ENCODE data around the gene TMEM86A. TPM values are rescaled to one million over a fixed set of nuclear protein-coding genes. Genes with fewer than 3 reads are reported as not detected.

The TMEM86A gene
- 1.4 and 1.6 TPM in 2 replicates for total RNA-seq

GRCh38 chr11:18698341-18699268 lies at the start of gene TMEM86A:
Gene TMEM86A, plus strand, starts transcription at chr11:18698779. Its CDS starts 108 bp downstream, at chr11:18698887.

GRCh38 chr11:18726040-18726439 lies 27.5 kb downstream of the TMEM86A start, which contains the start of gene IGSF22:
Gene IGSF22, minus strand, starts transcription at chr11:18726188. Its CDS starts 1,952 bp downstream, at chr11:18724236.

Other genes with a start within 250 kb of the TMEM86A start
- not detected in 2 replicates for gene LDHAL6A, start 242.9 kb upstream of the TMEM86A start, total RNA-seq
- gene TSG101, start 171.8 kb upstream of the TMEM86A start, total RNA-seq: 58.8 and 75.6 TPM in 2 replicates
- 29.5 and 32.9 TPM in 2 replicates for gene UEVLD, start 110.0 kb upstream of the TMEM86A start, total RNA-seq
- 0.43 and 0.78 TPM in 2 replicates for gene MISFA, start 99.0 kb upstream of the TMEM86A start, total RNA-seq
- 22.6 and 24.6 TPM in 2 replicates for gene SPTY2D1, start 64.4 kb upstream of the TMEM86A start, total RNA-seq
- gene IGSF22, start 27.4 kb downstream of the TMEM86A start, total RNA-seq: not detected in 2 replicates
- gene PTPN5, start 93.0 kb downstream of the TMEM86A start, total RNA-seq: not detected in 2 replicates
- not detected in 2 replicates for gene MRGPRX1, start 240.6 kb downstream of the TMEM86A start, total RNA-seq

Measured in articular chondrocyte of knee joint (primary cell).